HEK293 (cell line): Measurements from ENCODE around the gene STK11.

Experiments used
- CTCF ChIA-PET: fragments of 350-600 bp; formaldehyde crosslinking; extraction: SDS; loops from one replicate; lab custom pipeline; 2021; ENCODE audit warnings: antibody characterized with exemption; lab: Yijun Ruan, JAX
- POLR2A ChIA-PET: fragments of 300-600 bp; formaldehyde crosslinking; extraction: SDS; loops from one replicate; lab custom pipeline; 2020; ENCODE audit warnings: antibody characterized with exemption, inconsistent platforms; lab: Yijun Ruan, JAX
- H3K27ac ChIP-seq: fragments of 200-500 bp; sonication (Bioruptor generic); 2 replicates; pipeline ENCODE4 v1.5.1; 2014; ENCODE audit warnings: low read depth, low read length, control low read depth, inconsistent platforms; ENCODE audit errors: extremely low read depth
- H3K36me3 ChIP-seq, 2 experiments: fragments of 200-500 bp in 1 of 2; sonication (Bioruptor generic) in 1 of 2; 1 replicate in 1 of 2; 2 replicates in 1 of 2; pipeline ENCODE4 v1.5.1; 2014 to 2017; ENCODE audit warnings: inconsistent platforms in 2 of 2, low read length in 2 of 2; ENCODE audit not compliant: control insufficient read depth in 2 of 2, insufficient read depth in 1 of 2
- H3K4me1 ChIP-seq: fragments of 200-500 bp; sonication (Bioruptor generic); 2 replicates; pipeline ENCODE4 v1.5.1; 2014; ENCODE audit warnings: mild to moderate bottlenecking, low read length, inconsistent platforms; ENCODE audit not compliant: control insufficient read depth, insufficient read depth
- H3K4me3 ChIP-seq: 2 replicates; pipeline ENCODE4 v1.5.1; 2011; ENCODE audit warnings: low read depth, mild to moderate bottlenecking, control low read depth, low read length, moderate library complexity
- H3K9me3 ChIP-seq: fragments of 200-500 bp; sonication (Bioruptor generic); 2 replicates; pipeline ENCODE4 v1.5.1; 2014; ENCODE audit warnings: low read depth, low read length, inconsistent platforms; ENCODE audit not compliant: control insufficient read depth, insufficient read depth
- BCL11A ChIP-seq: fragments of 450-650 bp; formaldehyde crosslinking; IDR thresholded peaks from 2 replicates; pipeline ENCODE4 v1.5.1; 2016; ENCODE audit warnings: low read depth, missing biosample characterization, missing genetic modification characterization
- GLIS2 ChIP-seq: fragments of 450-650 bp; formaldehyde crosslinking; IDR thresholded peaks from 2 replicates; pipeline ENCODE4 v1.5.1; 2016; ENCODE audit warnings: missing biosample characterization, missing genetic modification characterization
- KLF7 ChIP-seq: fragments of 450-650 bp; formaldehyde crosslinking; IDR thresholded peaks from 2 replicates; pipeline ENCODE4 v1.5.1; 2016; ENCODE audit warnings: missing biosample characterization, missing genetic modification characterization, borderline replicate concordance
- REPIN1 ChIP-seq: fragments of 450-650 bp; formaldehyde crosslinking; IDR thresholded peaks from 2 replicates; pipeline ENCODE4 v1.5.1; 2017; ENCODE audit warnings: missing biosample characterization, missing genetic modification characterization, low read depth
- SP3 ChIP-seq: fragments of 450-650 bp; formaldehyde crosslinking; IDR thresholded peaks from 2 replicates; pipeline ENCODE4 v1.5.1; 2016; ENCODE audit warnings: missing biosample characterization, missing genetic modification characterization
- ZBTB1 ChIP-seq: fragments of 450-650 bp; formaldehyde crosslinking; IDR thresholded peaks from 2 replicates; pipeline ENCODE4 v1.5.1; 2016; ENCODE audit warnings: missing biosample characterization, missing genetic modification characterization
- ZBTB17 ChIP-seq: fragments of 450-650 bp; formaldehyde crosslinking; IDR thresholded peaks from 2 replicates; pipeline ENCODE4 v1.5.1; 2016; ENCODE audit warnings: missing biosample characterization, missing genetic modification characterization
- ZBTB21 ChIP-seq: fragments of 450-650 bp; formaldehyde crosslinking; IDR thresholded peaks from 2 replicates; pipeline ENCODE4 v1.5.1; 2017; ENCODE audit warnings: missing biosample characterization, missing genetic modification characterization
- ZNF146 ChIP-seq: fragments of 450-650 bp; formaldehyde crosslinking; IDR thresholded peaks from 2 replicates; pipeline ENCODE4 v1.5.1; 2016; ENCODE audit warnings: missing biosample characterization, missing genetic modification characterization
- ZNF175 ChIP-seq: fragments of 450-650 bp; formaldehyde crosslinking; IDR thresholded peaks from 2 replicates; pipeline ENCODE4 v1.5.1; 2016; ENCODE audit warnings: missing biosample characterization, missing genetic modification characterization
- ZNF214 ChIP-seq: fragments of 450-650 bp; formaldehyde crosslinking; IDR thresholded peaks from 2 replicates; pipeline ENCODE4 v1.5.1; 2017; ENCODE audit warnings: missing biosample characterization, mild to moderate bottlenecking, missing genetic modification characterization, borderline replicate concordance
- ZNF223 ChIP-seq: fragments of 450-650 bp; formaldehyde crosslinking; IDR thresholded peaks from 2 replicates; pipeline ENCODE4 v1.5.1; 2016; ENCODE audit warnings: missing biosample characterization, missing genetic modification characterization
- ZNF335 ChIP-seq: fragments of 450-650 bp; formaldehyde crosslinking; conservative IDR thresholded peaks from 2 replicates; pipeline ENCODE4 v1.5.1; 2016; ENCODE audit warnings: missing biosample characterization, missing genetic modification characterization
- ZNF350 ChIP-seq: fragments of 450-650 bp; formaldehyde crosslinking; IDR thresholded peaks from 2 replicates; pipeline ENCODE4 v1.5.0; 2017; ENCODE audit warnings: missing biosample characterization, mild to moderate bottlenecking, missing genetic modification characterization
- ZNF37A ChIP-seq: fragments of 450-650 bp; IDR thresholded peaks from 2 replicates; pipeline ENCODE4 v1.5.1; 2018; ENCODE audit warnings: missing biosample characterization, missing genetic modification characterization
- ZNF433 ChIP-seq: fragments of 450-650 bp; formaldehyde crosslinking; IDR thresholded peaks from 2 replicates; pipeline ENCODE4 v1.5.1; 2016; ENCODE audit warnings: missing biosample characterization, missing genetic modification characterization, low read depth
- ZNF529 ChIP-seq: fragments of 450-650 bp; formaldehyde crosslinking; IDR thresholded peaks from 2 replicates; pipeline ENCODE4 v1.5.1; 2017; ENCODE audit warnings: missing genetic modification characterization, missing biosample characterization; ENCODE audit not compliant: insufficient replicate concordance
- ZNF549 ChIP-seq: fragments of 450-650 bp; IDR thresholded peaks from 2 replicates; pipeline ENCODE4 v1.5.1; 2018; ENCODE audit warnings: missing biosample characterization, missing genetic modification characterization, mild to moderate bottlenecking, inconsistent platforms, moderate library complexity
- ZNF558 ChIP-seq: fragments of 450-650 bp; formaldehyde crosslinking; IDR thresholded peaks from 2 replicates; pipeline ENCODE4 v1.5.1; 2016; ENCODE audit warnings: missing biosample characterization, missing genetic modification characterization
- ZNF629 ChIP-seq: fragments of 450-650 bp; formaldehyde crosslinking; IDR thresholded peaks from 2 replicates; pipeline ENCODE4 v1.5.1; 2017; ENCODE audit warnings: missing biosample characterization, missing genetic modification characterization
- ZNF658 ChIP-seq: fragments of 450-650 bp; formaldehyde crosslinking; IDR thresholded peaks from 2 replicates; pipeline ENCODE4; 2016; ENCODE audit warnings: missing biosample characterization, missing genetic modification characterization
- ZNF664 ChIP-seq: fragments of 450-650 bp; formaldehyde crosslinking; IDR thresholded peaks from 2 replicates; pipeline ENCODE4 v1.5.1; 2016; ENCODE audit warnings: missing biosample characterization, missing genetic modification characterization
- ZNF677 ChIP-seq: fragments of 450-650 bp; IDR thresholded peaks from 2 replicates; pipeline ENCODE4 v1.5.0; 2018; ENCODE audit warnings: missing biosample characterization, mild to moderate bottlenecking, missing genetic modification characterization, moderate library complexity
- ZNF707 ChIP-seq: fragments of 450-650 bp; formaldehyde crosslinking; IDR thresholded peaks from 2 replicates; pipeline ENCODE4 v1.5.1; 2016; ENCODE audit warnings: missing biosample characterization, missing genetic modification characterization
- ZNF768 ChIP-seq: fragments of 450-650 bp; formaldehyde crosslinking; IDR thresholded peaks from 2 replicates; pipeline ENCODE4 v1.5.1; 2018; ENCODE audit warnings: missing biosample characterization, mild to moderate bottlenecking, missing genetic modification characterization
- ZNF785 ChIP-seq: fragments of 450-650 bp; formaldehyde crosslinking; IDR thresholded peaks from 2 replicates; pipeline ENCODE4 v1.5.1; 2016; ENCODE audit warnings: missing biosample characterization, missing genetic modification characterization
- ZNF830 ChIP-seq: fragments of 450-650 bp; IDR thresholded peaks from 2 replicates; pipeline ENCODE4 v1.5.0; 2018; ENCODE audit warnings: missing biosample characterization, missing genetic modification characterization, low read depth, mild to moderate bottlenecking, moderate library complexity
- TF ChIP-seq, protein P1 (sequence below): fragments of 450-650 bp; formaldehyde crosslinking; IDR thresholded peaks from 2 replicates; pipeline ENCODE4 v1.5.0; 2017; ENCODE audit warnings: missing biosample characterization, missing genetic modification characterization, borderline replicate concordance
- TF ChIP-seq, protein P2 (sequence below): fragments of 450-650 bp; formaldehyde crosslinking; IDR thresholded peaks from 2 replicates; pipeline ENCODE4 v1.5.1; 2017; ENCODE audit warnings: missing biosample characterization, missing genetic modification characterization
- TF ChIP-seq, protein P3 (sequence below): fragments of 450-650 bp; formaldehyde crosslinking; IDR thresholded peaks from 2 replicates; pipeline ENCODE4 v1.5.1; 2016; ENCODE audit warnings: missing biosample characterization, missing genetic modification characterization

Gene STK11

DNA sequence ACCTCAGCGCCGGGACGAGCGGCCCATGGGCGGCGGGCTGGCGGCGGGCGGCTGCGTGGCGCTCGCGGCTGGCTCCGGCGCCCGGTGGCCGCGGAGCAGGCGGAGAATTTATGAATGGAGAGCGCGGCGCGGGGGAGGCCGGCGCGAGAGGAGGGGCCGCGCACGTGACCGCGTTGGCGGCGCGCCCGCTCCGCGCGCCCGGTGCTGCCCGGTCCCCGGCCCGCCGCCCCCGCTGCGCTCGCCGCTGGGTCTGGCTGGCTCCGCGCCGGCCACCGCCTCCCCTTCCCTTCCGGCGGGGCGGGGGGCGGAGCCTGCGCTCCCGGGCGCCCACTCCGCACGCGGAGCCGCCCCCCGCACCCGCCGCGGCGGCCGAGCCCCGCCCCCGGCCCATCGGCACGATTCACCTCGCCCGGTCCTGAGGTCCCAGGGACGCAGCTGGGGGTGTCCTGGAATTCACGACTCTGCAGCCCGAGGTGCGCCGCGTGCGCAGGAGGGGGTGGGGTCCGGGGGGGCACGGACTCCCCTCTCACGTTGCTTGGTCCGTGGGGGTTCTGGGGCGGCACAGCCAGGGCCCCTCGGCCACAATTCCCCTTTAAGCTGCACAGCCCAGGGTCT lies 32.3 kb downstream of the STK11 start, which contains the start of gene CBARP (continued):
- TF ChIP-seq, protein P1, sequence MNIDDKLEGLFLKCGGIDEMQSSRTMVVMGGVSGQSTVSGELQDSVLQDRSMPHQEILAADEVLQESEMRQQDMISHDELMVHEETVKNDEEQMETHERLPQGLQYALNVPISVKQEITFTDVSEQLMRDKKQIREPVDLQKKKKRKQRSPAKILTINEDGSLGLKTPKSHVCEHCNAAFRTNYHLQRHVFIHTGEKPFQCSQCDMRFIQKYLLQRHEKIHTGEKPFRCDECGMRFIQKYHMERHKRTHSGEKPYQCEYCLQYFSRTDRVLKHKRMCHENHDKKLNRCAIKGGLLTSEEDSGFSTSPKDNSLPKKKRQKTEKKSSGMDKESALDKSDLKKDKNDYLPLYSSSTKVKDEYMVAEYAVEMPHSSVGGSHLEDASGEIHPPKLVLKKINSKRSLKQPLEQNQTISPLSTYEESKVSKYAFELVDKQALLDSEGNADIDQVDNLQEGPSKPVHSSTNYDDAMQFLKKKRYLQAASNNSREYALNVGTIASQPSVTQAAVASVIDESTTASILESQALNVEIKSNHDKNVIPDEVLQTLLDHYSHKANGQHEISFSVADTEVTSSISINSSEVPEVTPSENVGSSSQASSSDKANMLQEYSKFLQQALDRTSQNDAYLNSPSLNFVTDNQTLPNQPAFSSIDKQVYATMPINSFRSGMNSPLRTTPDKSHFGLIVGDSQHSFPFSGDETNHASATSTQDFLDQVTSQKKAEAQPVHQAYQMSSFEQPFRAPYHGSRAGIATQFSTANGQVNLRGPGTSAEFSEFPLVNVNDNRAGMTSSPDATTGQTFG (tag by site-specific recombination): no peak

DNA sequence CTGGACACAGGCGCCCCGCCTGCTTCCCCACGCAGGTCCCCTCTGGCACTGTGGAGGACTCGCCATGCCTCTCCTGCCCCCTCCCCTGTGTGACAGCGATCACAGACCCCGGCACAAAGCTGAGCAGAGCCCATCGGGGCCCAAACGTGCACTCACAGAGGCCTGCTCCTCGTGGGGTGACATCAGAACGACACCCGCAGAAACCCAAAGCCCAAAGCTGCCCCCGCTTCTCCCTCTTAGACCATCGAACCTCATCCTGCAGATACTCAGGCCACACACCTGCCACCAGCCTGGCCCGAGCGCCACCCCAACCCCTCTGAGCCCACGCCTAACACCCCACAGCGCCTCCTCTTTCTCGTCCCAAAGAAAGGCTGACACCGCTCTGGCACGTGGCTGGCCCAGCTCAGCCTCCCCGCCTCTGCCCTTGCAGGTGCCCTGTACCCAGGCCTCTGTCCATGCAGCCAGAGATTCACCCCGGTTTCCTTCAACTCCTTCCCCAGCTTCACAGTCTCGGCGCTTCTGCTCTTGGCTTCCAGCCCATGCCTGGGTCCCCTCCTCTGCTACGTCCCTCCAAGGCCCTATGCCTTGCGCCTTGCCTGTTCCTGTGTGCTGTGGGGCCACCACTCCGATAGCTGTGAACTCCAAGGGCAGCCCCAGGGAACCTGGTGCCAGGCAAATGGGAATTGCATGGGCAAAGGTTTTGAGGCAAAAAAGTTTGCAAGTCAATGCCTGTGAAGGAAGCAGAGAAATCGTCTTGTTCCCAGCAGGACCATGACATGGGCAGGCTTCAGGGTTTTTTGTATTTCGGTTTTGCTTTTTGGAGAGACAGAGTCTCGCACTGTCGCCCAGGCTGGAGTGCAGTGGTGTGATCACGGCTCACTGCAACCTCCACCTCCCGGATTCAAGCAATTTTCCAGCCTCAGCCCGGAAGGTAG lies 33.1 kb downstream of the STK11 start:
- H3K9me3 ChIP-seq: no peaks in the 10 kb centered on the region
- H3K36me3 ChIP-seq: peaks cover 0 to 21% of the 10 kb centered on the region in 2 experiments; a peak in 1 of 3 replicates
- ChIA-PET CTCF (interaction anchor here (0.6 to 1.6 kb wide), 10 partner anchors 16 to 319 kb away, joined by 3 to 9 read pairs (median 4); partner anchors contain the start of gene WDR18), POLR2A (interaction anchor here (0.5 to 1.4 kb wide), 4 partner anchors 20 to 345 kb away, joined by 3 to 18 read pairs (median 5); partner anchors contain the start of genes CIRBP and GPX4)
- peak overlapping the region; percentile 56 for H3K4me3 ChIP-seq
- H3K27ac ChIP-seq: peak overlapping the region; percentile 24; the same call in 1 of the 2 replicates
- H3K4me1 ChIP-seq: peaks cover 3% of the 10 kb centered on the region
- TF ChIP-seq ZNF146 (tag by site-specific recombination) (no peak), ZNF707 (tag by site-specific recombination) (no peak), ZNF223 (peak; percentile 74; the same call in 1 of the 2 replicates), KLF7 (tag by site-specific recombination) (no peak), ZNF214 (tag by site-specific recombination) (no peak), ZBTB17 (tag by site-specific recombination) (no peak), ZNF785 (tag by site-specific recombination) (no peak), SP3 (tag by site-specific recombination) (no peak), ZBTB1 (no peak), ZNF658 (tag by site-specific recombination) (no peak), ZNF529 (tag by site-specific recombination) (no peak), ZNF677 (tag by site-specific recombination) (no peak), BCL11A (tag by site-specific recombination) (no peak), ZNF664 (tag by site-specific recombination) (no peak), ZNF175 (tag by site-specific recombination) (no peak), ZNF830 (tag by site-specific recombination) (no peak), ZNF768 (no peak), ZNF350 (tag by site-specific recombination) (no peak), ZNF433 (tag by site-specific recombination) (no peak), ZNF549 (tag by site-specific recombination) (no peak), ZNF335 (tag by site-specific recombination) (peak; percentile 54; the same call in 1 of the 2 replicates), ZNF37A (tag by site-specific recombination) (no peak), ZBTB21 (tag by site-specific recombination) (peak; percentile 10; the same call in 1 of the 2 replicates), REPIN1 (tag by site-specific recombination) (no peak), ZNF558 (tag by site-specific recombination) (no peak), GLIS2 (tag by site-specific recombination) (0 out of 2 replicates have a peak, but pooled peaks have one; percentile 35), ZNF629 (peak; percentile 36; the same call in 1 of the 2 replicates)
- TF ChIP-seq, protein P2, sequence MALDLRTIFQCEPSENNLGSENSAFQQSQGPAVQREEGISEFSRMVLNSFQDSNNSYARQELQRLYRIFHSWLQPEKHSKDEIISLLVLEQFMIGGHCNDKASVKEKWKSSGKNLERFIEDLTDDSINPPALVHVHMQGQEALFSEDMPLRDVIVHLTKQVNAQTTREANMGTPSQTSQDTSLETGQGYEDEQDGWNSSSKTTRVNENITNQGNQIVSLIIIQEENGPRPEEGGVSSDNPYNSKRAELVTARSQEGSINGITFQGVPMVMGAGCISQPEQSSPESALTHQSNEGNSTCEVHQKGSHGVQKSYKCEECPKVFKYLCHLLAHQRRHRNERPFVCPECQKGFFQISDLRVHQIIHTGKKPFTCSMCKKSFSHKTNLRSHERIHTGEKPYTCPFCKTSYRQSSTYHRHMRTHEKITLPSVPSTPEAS: no peak
- TF ChIP-seq, protein P3, sequence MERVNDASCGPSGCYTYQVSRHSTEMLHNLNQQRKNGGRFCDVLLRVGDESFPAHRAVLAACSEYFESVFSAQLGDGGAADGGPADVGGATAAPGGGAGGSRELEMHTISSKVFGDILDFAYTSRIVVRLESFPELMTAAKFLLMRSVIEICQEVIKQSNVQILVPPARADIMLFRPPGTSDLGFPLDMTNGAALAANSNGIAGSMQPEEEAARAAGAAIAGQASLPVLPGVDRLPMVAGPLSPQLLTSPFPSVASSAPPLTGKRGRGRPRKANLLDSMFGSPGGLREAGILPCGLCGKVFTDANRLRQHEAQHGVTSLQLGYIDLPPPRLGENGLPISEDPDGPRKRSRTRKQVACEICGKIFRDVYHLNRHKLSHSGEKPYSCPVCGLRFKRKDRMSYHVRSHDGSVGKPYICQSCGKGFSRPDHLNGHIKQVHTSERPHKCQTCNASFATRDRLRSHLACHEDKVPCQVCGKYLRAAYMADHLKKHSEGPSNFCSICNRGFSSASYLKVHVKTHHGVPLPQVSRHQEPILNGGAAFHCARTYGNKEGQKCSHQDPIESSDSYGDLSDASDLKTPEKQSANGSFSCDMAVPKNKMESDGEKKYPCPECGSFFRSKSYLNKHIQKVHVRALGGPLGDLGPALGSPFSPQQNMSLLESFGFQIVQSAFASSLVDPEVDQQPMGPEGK: peak; percentile 65; the same call in 1 of the 2 replicates
